Neural progenitor cell (in vitro differentiated cells): ENCODE results near the gene GIGYF2. TPM values are rescaled to one million over a fixed set of nuclear protein-coding genes. Genes with fewer than 3 reads are reported as not detected.

Experiments used
- DNase-seq: peaks from one replicate; pipeline ENCODE4 v3.0.0-alpha.2; 2016; ENCODE audit warnings: low spot score
- H2AFZ ChIP-seq: fragments of 200-600 bp; sonication (generic); replicated peaks from 2 replicates; pipeline ENCODE4 v1.6.1; 2016; ENCODE audit warnings: antibody characterized with exemption
- H3F3A ChIP-seq: fragments of 200-600 bp; sonication (generic); 2 replicates; pipeline ENCODE4 v1.6.1; 2016; ENCODE audit warnings: antibody characterized with exemption, low read depth
- H3K27ac ChIP-seq: fragments of 200-600 bp; sonication (generic); 2 replicates; pipeline ENCODE4 v1.5.1; 2016; ENCODE audit warnings: mild to moderate bottlenecking
- H3K27me3 ChIP-seq: fragments of 200-600 bp; sonication (generic); 2 replicates; pipeline ENCODE4 v1.6.1; 2016; ENCODE audit warnings: mild to moderate bottlenecking, moderate library complexity
- H3K36me3 ChIP-seq: fragments of 200-600 bp; sonication (generic); 2 replicates; pipeline ENCODE4 v1.5.1; 2016
- H3K4me1 ChIP-seq: fragments of 200-600 bp; sonication (generic); 2 replicates; pipeline ENCODE4 v1.6.1; 2016; ENCODE audit warnings: mixed run types
- H3K4me2 ChIP-seq: fragments of 200-600 bp; sonication (generic); 2 replicates; pipeline ENCODE4 v1.6.1; 2016
- H3K4me3 ChIP-seq: fragments of 200-600 bp; sonication (generic); 2 replicates; pipeline ENCODE4 v1.5.1; 2016
- H3K79me2 ChIP-seq: fragments of 200-600 bp; sonication (generic); 2 replicates; pipeline ENCODE4 v1.6.1; 2016; ENCODE audit warnings: low read depth
- H3K9ac ChIP-seq: fragments of 200-600 bp; sonication (generic); 2 replicates; pipeline ENCODE4 v1.6.1; 2016
- H3K9me3 ChIP-seq: fragments of 200-600 bp; sonication (generic); 2 replicates; pipeline ENCODE4 v1.5.1; 2016; ENCODE audit warnings: low read depth
- H4K20me1 ChIP-seq: fragments of 200-600 bp; sonication (generic); 2 replicates; pipeline ENCODE4 v1.6.1; 2016; ENCODE audit warnings: low read depth
- H3K27ac Mint-ChIP-seq: 3 replicates; pipeline ENCODE4 v1.8.0; 2021; ENCODE audit warnings: mixed read lengths
- H3K27me3 Mint-ChIP-seq: 2 replicates; pipeline ENCODE4 v1.8.0; 2022; ENCODE audit warnings: low read depth, mild to moderate bottlenecking, inconsistent platforms, moderate library complexity, mixed read lengths; ENCODE audit not compliant: insufficient read depth
- H3K36me3 Mint-ChIP-seq: 3 replicates; pipeline ENCODE4 v1.8.0; 2021; ENCODE audit warnings: mixed read lengths
- H3K4me1 Mint-ChIP-seq: 3 replicates; pipeline ENCODE4 v1.8.0; 2021; ENCODE audit warnings: mixed read lengths
- H3K4me3 Mint-ChIP-seq: 3 replicates; pipeline ENCODE4 v1.8.0; 2021; ENCODE audit warnings: mild to moderate bottlenecking, moderate library complexity, mixed read lengths
- H3K9me3 Mint-ChIP-seq: 3 replicates; pipeline ENCODE4 v1.8.0; 2020; ENCODE audit warnings: mixed read lengths
- CTCF ChIP-seq: fragments of 200-600 bp; sonication (generic); IDR thresholded peaks from 2 replicates; pipeline ENCODE4 v1.5.1; 2017; ENCODE audit warnings: antibody characterized with exemption, mild to moderate bottlenecking
- EZH2 ChIP-seq: fragments of 200-600 bp; sonication (generic); IDR thresholded peaks from 2 replicates; pipeline ENCODE4 v1.6.1; 2017; ENCODE audit warnings: antibody characterized with exemption, mild to moderate bottlenecking, moderate library complexity
- EZH2phosphoT487 ChIP-seq: fragments of 200-600 bp; sonication (generic); IDR thresholded peaks from 2 replicates; pipeline ENCODE4 v1.6.1; 2017; ENCODE audit warnings: antibody characterized with exemption
- total RNA-seq: library from RNA; depleted of rRNA; stranded (reverse); fragments of >200 nt; gene quantifications from 2 replicates; pipeline ENCODE4 v1.2.3, GENCODE V29; 2015; ENCODE audit warnings: low replicate concordance

GIGYF2 gene
- total RNA-seq, 1 donor from 2014 or later, result 76.3 TPM

GRCh38 chr2:232863996-232864395, 166.9 kb downstream of the GIGYF2 start:
- Mint-ChIP-seq H3K9me3 (no peaks in the 10 kb centered on the region), H3K4me1 (peaks cover under 1% of the 10 kb centered on the region), H3K36me3 (peaks cover 6% of the 10 kb centered on the region), H3K27ac (no peak overlapping the region), H3K27me3 (no peaks in the 10 kb centered on the region), H3K4me3 (no peak overlapping the region)
- H3K9ac ChIP-seq, result no peak overlapping the region
- H3K79me2 ChIP-seq, result no peaks in the 10 kb centered on the region
- no peak overlapping the region for H3K4me2 ChIP-seq
- no peak overlapping the region for H2AFZ ChIP-seq
- TF ChIP-seq CTCF (no peak), EZH2phosphoT487 (no peak), EZH2 (no peak)
- no peaks in the 10 kb centered on the region for H3K27me3 ChIP-seq
- no peak for DNase-seq
- H4K20me1 ChIP-seq, result peaks cover 3% of the 10 kb centered on the region
- no peaks in the 10 kb centered on the region for H3K36me3 ChIP-seq
- H3K4me3 ChIP-seq, result no peak overlapping the region
- H3K9me3 ChIP-seq, result no peaks in the 10 kb centered on the region
- H3F3A ChIP-seq, result no peaks in the 10 kb centered on the region
- no peaks in the 10 kb centered on the region for H3K4me1 ChIP-seq
- H3K27ac ChIP-seq, result no peak overlapping the region

GRCh38 chr2:232865165-232865564, 168.0 kb downstream of the GIGYF2 start:
- Mint-ChIP-seq H3K4me3 (no peak overlapping the region), H3K27ac (no peak overlapping the region), H3K4me1 (peaks cover 5% of the 10 kb centered on the region), H3K9me3 (no peaks in the 10 kb centered on the region), H3K27me3 (no peaks in the 10 kb centered on the region), H3K36me3 (peaks cover 4% of the 10 kb centered on the region)
- Histone ChIP-seq H2AFZ (no peak overlapping the region), H3K27me3 (no peaks in the 10 kb centered on the region), H3K27ac (no peak overlapping the region), H3K36me3 (no peaks in the 10 kb centered on the region), H3K4me2 (no peak overlapping the region), H3K9ac (no peak overlapping the region), H3K4me3 (no peak overlapping the region), H3K79me2 (no peaks in the 10 kb centered on the region), H3K9me3 (no peaks in the 10 kb centered on the region), H4K20me1 (peaks cover 3% of the 10 kb centered on the region), H3F3A (no peaks in the 10 kb centered on the region), H3K4me1 (no peaks in the 10 kb centered on the region)
- no peak for TF ChIP-seq EZH2phosphoT487
- no peak for TF ChIP-seq EZH2
- TF ChIP-seq CTCF, result no peak
- no peak for DNase-seq

DNA sequence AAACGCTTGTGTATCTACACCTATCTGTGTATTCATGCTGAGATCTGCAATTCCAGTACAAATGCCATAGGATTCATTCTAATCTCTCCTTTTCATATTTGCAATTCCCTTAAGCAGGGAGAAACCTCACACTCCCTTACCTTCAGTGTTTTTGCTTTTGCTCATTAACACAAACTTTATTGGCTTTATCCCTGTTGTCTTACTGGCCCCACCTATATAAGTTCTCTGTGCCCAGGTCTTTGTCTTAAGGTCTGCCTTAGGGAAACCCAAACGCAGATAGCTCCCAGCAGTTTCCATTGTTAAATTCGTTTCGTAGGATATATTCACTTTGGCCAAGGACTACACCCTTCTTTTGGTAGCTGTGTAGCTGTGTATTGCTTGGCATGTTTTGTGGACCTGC, 169.0 kb downstream of the GIGYF2 start:
- peaks cover 11% of the 10 kb centered on the region for H3K4me1 Mint-ChIP-seq
- H3K27ac ChIP-seq, result no peak overlapping the region
- H2AFZ ChIP-seq, result no peak overlapping the region
- no peaks in the 10 kb centered on the region for H3K9me3 Mint-ChIP-seq
- H3K27me3 Mint-ChIP-seq, result peaks cover 3% of the 10 kb centered on the region
- no peak overlapping the region for H3K9ac ChIP-seq
- no peaks in the 10 kb centered on the region for H3K27me3 ChIP-seq
- no peak overlapping the region for H3K4me3 Mint-ChIP-seq
- H3K4me2 ChIP-seq, result no peak overlapping the region
- H3K4me3 ChIP-seq, result no peak overlapping the region
- peaks cover 4% of the 10 kb centered on the region for H3K36me3 Mint-ChIP-seq
- no peaks in the 10 kb centered on the region for H3K9me3 ChIP-seq
- no peak overlapping the region for H3K27ac Mint-ChIP-seq
- TF ChIP-seq CTCF, result no peak
- TF ChIP-seq EZH2phosphoT487, result no peak
- no peak for TF ChIP-seq EZH2
- H3K36me3 ChIP-seq, result no peaks in the 10 kb centered on the region
- no peaks in the 10 kb centered on the region for H3K4me1 ChIP-seq
- peaks cover 3% of the 10 kb centered on the region for H4K20me1 ChIP-seq
- no peaks in the 10 kb centered on the region for H3F3A ChIP-seq
- no peaks in the 10 kb centered on the region for H3K79me2 ChIP-seq
- DNase-seq, result no peak
